HCT116 (cell line): Measurements from ENCODE around the gene KIRREL3.

Source experiments
- EGR1 ChIP-seq: IDR thresholded peaks from 2 replicates; pipeline ENCODE4 v1.6.1; 2012; ENCODE audit warnings: low read depth
- EZH2 ChIP-seq: fragments of 200-600 bp; sonication (generic); IDR thresholded peaks from 2 replicates; pipeline ENCODE4 v1.6.1; 2017; ENCODE audit warnings: antibody characterized with exemption, mixed run types
- EZH2phosphoT487 ChIP-seq: fragments of 200-600 bp; IDR thresholded peaks from 2 replicates; pipeline ENCODE4 v1.6.1; 2018; ENCODE audit warnings: antibody characterized with exemption, borderline replicate concordance
- JUND ChIP-seq: IDR thresholded peaks from 2 replicates; pipeline ENCODE4 v1.6.1; 2012
- POLR2A ChIP-seq: IDR thresholded peaks from 2 replicates; pipeline ENCODE4 v1.7.0; 2011; ENCODE audit warnings: borderline replicate concordance; ENCODE audit not compliant: insufficient read depth, insufficient read length; ENCODE audit errors: extremely low read depth
- POLR2AphosphoS5 ChIP-seq: IDR thresholded peaks from 2 replicates; pipeline ENCODE4 v1.6.1; 2011; ENCODE audit warnings: mild to moderate bottlenecking, low read depth, low read length, moderate library complexity
- RAD21 ChIP-seq: IDR thresholded peaks from 2 replicates; pipeline ENCODE4 v1.6.1; 2012; ENCODE audit warnings: low read depth, mild to moderate bottlenecking
- SIN3A ChIP-seq: IDR thresholded peaks from 2 replicates; pipeline ENCODE4 v1.6.1; 2012; ENCODE audit warnings: low read depth
- TCF7L2 ChIP-seq: IDR thresholded peaks from 2 replicates; pipeline ENCODE4 v1.7.0; 2011; ENCODE audit warnings: borderline replicate concordance, inconsistent platforms; ENCODE audit not compliant: insufficient read depth, insufficient read length; ENCODE audit errors: extremely low read depth
- TF ChIP-seq, protein P1 (sequence below), 3 experiments: fragments of 200-600 bp in 1 of 3; sonication (generic) in 1 of 3; IDR thresholded peaks in 2 of 3; conservative IDR thresholded peaks in 1 of 3; 2 replicates each; pipeline ENCODE4 v1.5.1; 2012 to 2017; ENCODE audit warnings: low read depth in 2 of 3, low read length in 2 of 3, antibody characterized with exemption in 1 of 3, borderline replicate concordance in 1 of 3, control low read depth in 1 of 3, mild to moderate bottlenecking in 1 of 3, mixed read lengths in 1 of 3, mixed run types in 1 of 3, moderate library complexity in 1 of 3; ENCODE audit not compliant: insufficient read depth in 1 of 3
- TF ChIP-seq, protein P2 (sequence below): IDR thresholded peaks from 2 replicates; pipeline ENCODE4 v1.6.1; 2012
- TF ChIP-seq, protein P3 (sequence below): IDR thresholded peaks from 2 replicates; pipeline ENCODE4 v1.6.1; 2011; ENCODE audit warnings: mild to moderate bottlenecking, low read length, moderate library complexity; ENCODE audit not compliant: insufficient replicate concordance; ENCODE audit errors: extremely low read depth

DNA sequence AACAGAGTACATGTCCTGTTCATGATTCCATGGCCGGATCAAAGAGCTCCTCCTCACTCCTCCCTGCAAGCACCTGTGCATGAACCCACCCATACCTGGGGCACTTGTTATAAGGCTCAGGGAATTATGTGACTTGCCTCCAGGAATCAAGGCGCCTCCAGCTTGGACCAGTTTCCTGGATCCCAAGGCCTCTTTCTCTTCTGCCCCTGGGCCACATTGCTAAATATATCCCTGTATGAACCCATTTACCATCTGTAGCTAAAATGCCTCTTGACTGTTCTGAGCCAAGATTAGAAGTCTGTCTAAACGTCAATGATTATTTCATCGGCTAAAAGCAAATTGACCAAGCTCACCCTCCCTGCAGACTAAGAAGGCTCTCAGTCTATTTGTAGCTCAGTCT lies 135.6 kb downstream of the KIRREL3 start:
- TF ChIP-seq, protein P1, sequence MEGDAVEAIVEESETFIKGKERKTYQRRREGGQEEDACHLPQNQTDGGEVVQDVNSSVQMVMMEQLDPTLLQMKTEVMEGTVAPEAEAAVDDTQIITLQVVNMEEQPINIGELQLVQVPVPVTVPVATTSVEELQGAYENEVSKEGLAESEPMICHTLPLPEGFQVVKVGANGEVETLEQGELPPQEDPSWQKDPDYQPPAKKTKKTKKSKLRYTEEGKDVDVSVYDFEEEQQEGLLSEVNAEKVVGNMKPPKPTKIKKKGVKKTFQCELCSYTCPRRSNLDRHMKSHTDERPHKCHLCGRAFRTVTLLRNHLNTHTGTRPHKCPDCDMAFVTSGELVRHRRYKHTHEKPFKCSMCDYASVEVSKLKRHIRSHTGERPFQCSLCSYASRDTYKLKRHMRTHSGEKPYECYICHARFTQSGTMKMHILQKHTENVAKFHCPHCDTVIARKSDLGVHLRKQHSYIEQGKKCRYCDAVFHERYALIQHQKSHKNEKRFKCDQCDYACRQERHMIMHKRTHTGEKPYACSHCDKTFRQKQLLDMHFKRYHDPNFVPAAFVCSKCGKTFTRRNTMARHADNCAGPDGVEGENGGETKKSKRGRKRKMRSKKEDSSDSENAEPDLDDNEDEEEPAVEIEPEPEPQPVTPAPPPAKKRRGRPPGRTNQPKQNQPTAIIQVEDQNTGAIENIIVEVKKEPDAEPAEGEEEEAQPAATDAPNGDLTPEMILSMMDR (IDR thresholded peaks at IDR 0.05 in 2 of 3, conservative IDR thresholded peaks at IDR 0.05 in 1 of 3; ENCODE audit: borderline replicate concordance in 1 of 3, insufficient read depth in 1 of 3, low read depth in 2 of 3, low read length in 2 of 3), result no peak
- TF ChIP-seq JUND, result no peak
- no peak for TF ChIP-seq POLR2A
- no peak for TF ChIP-seq POLR2AphosphoS5
- no peak for TF ChIP-seq EZH2phosphoT487
- no peak for TF ChIP-seq EGR1
- TF ChIP-seq SIN3A, result no peak
- TF ChIP-seq, protein P2, sequence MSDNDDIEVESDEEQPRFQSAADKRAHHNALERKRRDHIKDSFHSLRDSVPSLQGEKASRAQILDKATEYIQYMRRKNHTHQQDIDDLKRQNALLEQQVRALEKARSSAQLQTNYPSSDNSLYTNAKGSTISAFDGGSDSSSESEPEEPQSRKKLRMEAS, result no peak
- TF ChIP-seq TCF7L2, result no peak
- TF ChIP-seq EZH2, result no peak
- TF ChIP-seq RAD21, result no peak
- TF ChIP-seq, protein P3, sequence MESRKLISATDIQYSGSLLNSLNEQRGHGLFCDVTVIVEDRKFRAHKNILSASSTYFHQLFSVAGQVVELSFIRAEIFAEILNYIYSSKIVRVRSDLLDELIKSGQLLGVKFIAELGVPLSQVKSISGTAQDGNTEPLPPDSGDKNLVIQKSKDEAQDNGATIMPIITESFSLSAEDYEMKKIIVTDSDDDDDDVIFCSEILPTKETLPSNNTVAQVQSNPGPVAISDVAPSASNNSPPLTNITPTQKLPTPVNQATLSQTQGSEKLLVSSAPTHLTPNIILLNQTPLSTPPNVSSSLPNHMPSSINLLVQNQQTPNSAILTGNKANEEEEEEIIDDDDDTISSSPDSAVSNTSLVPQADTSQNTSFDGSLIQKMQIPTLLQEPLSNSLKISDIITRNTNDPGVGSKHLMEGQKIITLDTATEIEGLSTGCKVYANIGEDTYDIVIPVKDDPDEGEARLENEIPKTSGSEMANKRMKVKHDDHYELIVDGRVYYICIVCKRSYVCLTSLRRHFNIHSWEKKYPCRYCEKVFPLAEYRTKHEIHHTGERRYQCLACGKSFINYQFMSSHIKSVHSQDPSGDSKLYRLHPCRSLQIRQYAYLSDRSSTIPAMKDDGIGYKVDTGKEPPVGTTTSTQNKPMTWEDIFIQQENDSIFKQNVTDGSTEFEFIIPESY, result no peak
